ENCODE results near the gene CACNA1G. TPM values are rescaled to one million over a fixed set of nuclear protein-coding genes. Genes with fewer than 3 reads are reported as not detected.

The CACNA1G gene
- total RNA-seq, 1 donor from 2014 or later: not detected

GRCh38 chr17:50668025-50668837 lies 107.7 kb downstream of the CACNA1G start:
- Mint-ChIP-seq H3K9me3 (ENCODE audit: unreplicated experiment) (no peaks in the 10 kb centered on the region), H3K27me3 (ENCODE audit: unreplicated experiment) (peaks cover 18% of the 10 kb centered on the region)

GRCh38 chr17:50668838-50669581 lies 108.5 kb downstream of the CACNA1G start:
- Mint-ChIP-seq H3K4me1 (ENCODE audit: unreplicated experiment) (peaks cover 4% of the 10 kb centered on the region), H3K9me3 (ENCODE audit: unreplicated experiment) (no peaks in the 10 kb centered on the region), H3K4me3 (ENCODE audit: unreplicated experiment) (no peak overlapping the region), H3K27ac (ENCODE audit: unreplicated experiment) (no peak overlapping the region), H3K27me3 (ENCODE audit: unreplicated experiment) (peaks cover 12% of the 10 kb centered on the region), H3K36me3 (ENCODE audit: low read depth, unreplicated experiment) (no peaks in the 10 kb centered on the region)
- TF ChIP-seq CTCF (IDR thresholded peaks at IDR 0.05; ENCODE audit: unreplicated experiment): no peak
- no peak for DNase-seq (ENCODE audit: low spot score)

More at GRCh38 chr17:50668025-50668837, 107.7 kb downstream of the CACNA1G start:
- no peak for TF ChIP-seq CTCF (IDR thresholded peaks at IDR 0.05; ENCODE audit: unreplicated experiment)
- Mint-ChIP-seq H3K27ac (ENCODE audit: unreplicated experiment) (peak overlapping the region; percentile 84), H3K36me3 (ENCODE audit: low read depth, unreplicated experiment) (peaks cover 2% of the 10 kb centered on the region), H3K4me1 (ENCODE audit: unreplicated experiment) (peaks cover 5% of the 10 kb centered on the region), H3K4me3 (ENCODE audit: unreplicated experiment) (no peak overlapping the region)
- DNase-seq (ENCODE audit: low spot score): no peak

- no peak for DNase-seq (ENCODE audit: low spot score)
- peaks cover 9% of the 10 kb centered on the region for H3K27me3 Mint-ChIP-seq (ENCODE audit: unreplicated experiment)
- H3K27ac Mint-ChIP-seq (ENCODE audit: unreplicated experiment): no peak overlapping the region
- H3K4me3 Mint-ChIP-seq (ENCODE audit: unreplicated experiment): no peak overlapping the region
- no peaks in the 10 kb centered on the region for H3K36me3 Mint-ChIP-seq (ENCODE audit: low read depth, unreplicated experiment)
- TF ChIP-seq CTCF (IDR thresholded peaks at IDR 0.05; ENCODE audit: unreplicated experiment): no peak
- H3K9me3 Mint-ChIP-seq (ENCODE audit: unreplicated experiment): no peaks in the 10 kb centered on the region
- peaks cover 4% of the 10 kb centered on the region for H3K4me1 Mint-ChIP-seq (ENCODE audit: unreplicated experiment)
Measured at GRCh38 chr17:50672071-50672470, 111.6 kb downstream of the CACNA1G start.

- Mint-ChIP-seq H3K9me3 (ENCODE audit: unreplicated experiment) (no peaks in the 10 kb centered on the region), H3K36me3 (ENCODE audit: low read depth, unreplicated experiment) (no peaks in the 10 kb centered on the region), H3K27me3 (ENCODE audit: unreplicated experiment) (peaks cover 4% of the 10 kb centered on the region), H3K27ac (ENCODE audit: unreplicated experiment) (peak overlapping the region; percentile 24), H3K4me3 (ENCODE audit: unreplicated experiment) (no peak overlapping the region), H3K4me1 (ENCODE audit: unreplicated experiment) (peaks cover 1% of the 10 kb centered on the region)
- TF ChIP-seq CTCF (IDR thresholded peaks at IDR 0.05; ENCODE audit: unreplicated experiment): no peak
- no peak for DNase-seq (ENCODE audit: low spot score)
Measured at GRCh38 chr17:50672831-50673551, 112.5 kb downstream of the CACNA1G start.
